Amygdala (tissue), 56 donors: Measurements from ENCODE around the gene FPR3.
A peak's percentile ranks its signal among the peaks of the same experiment; 100 is the strongest.

Source experiments
- DNase-seq, 56 donors: peaks; one replicate each; lab custom pipeline; 2025; lab: John Stamatoyannopoulos, UW

The FPR3 gene

GRCh38 chr19:51781999-51782398 is 13.0 kb upstream of the FPR3 start:
- no peak for DNase-seq

DNA sequence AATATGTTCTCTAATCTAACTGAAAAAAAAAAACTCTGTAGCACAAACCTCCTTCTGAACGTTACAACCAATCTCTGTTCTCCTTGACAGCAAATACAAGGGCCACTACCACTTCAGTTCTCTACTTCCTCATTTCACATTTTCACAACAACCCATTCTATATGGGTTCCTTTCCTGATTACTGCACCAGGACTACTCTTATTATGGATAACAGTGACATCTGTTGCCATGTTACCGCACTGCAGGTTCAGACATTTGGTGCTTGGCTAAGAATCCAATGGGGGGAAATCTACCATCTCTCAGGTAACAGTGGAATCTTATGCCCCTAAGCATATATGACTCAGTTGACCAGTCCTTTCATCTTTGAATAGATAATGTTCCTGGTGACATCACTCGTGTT is 11.6 kb upstream of the FPR3 start:
- no peak for DNase-seq

GRCh38 chr19:51784109-51784785 is 10.7 kb upstream of the FPR3 start:
- DNase-seq, result no peak

DNA sequence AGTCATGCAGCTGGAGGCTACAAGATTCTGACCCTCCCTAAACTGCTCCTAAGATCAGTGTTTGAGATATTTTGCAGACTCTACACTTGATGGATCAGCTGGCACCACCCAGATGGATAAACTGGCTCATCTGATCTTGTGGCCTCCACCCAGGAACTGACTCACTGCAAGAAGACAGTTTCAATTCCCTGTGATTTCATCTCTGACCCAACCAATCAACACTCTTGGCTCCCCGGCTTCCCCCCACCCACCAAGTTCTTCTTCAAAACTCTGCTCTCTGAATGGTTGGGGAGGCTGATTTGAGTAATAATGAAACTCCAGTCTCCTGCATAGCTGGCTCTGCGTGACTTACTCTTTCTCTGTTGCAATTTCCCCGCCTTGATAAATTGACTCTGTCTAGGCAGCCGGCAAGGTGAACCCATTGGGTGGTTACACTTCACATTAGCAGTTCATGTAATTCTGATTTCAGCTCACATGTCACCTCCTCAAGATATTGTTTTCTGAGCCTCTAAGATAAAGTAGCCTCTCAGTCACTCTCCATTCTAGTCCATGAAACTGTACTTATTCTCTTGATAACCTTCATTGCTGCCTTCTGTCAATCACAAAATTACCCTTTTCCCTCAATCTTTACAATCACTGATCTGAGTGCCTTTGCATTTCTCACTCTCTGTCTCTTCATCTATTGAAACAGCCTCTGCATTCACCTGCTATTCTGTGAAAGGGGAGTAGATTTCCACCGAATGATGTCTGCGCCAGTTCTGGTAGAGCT is 9.9 kb upstream of the FPR3 start:
- DNase-seq, result peak in 17 of 56 donors; percentile 1 to 57 (median 5)

GRCh38 chr19:51786646-51787494 is 8.1 kb upstream of the FPR3 start:
- DNase-seq, result peak in 1 of 56 donors; percentile 8

GRCh38 chr19:51788029-51788428 is 6.9 kb upstream of the FPR3 start:
- DNase-seq, result no peak

DNA sequence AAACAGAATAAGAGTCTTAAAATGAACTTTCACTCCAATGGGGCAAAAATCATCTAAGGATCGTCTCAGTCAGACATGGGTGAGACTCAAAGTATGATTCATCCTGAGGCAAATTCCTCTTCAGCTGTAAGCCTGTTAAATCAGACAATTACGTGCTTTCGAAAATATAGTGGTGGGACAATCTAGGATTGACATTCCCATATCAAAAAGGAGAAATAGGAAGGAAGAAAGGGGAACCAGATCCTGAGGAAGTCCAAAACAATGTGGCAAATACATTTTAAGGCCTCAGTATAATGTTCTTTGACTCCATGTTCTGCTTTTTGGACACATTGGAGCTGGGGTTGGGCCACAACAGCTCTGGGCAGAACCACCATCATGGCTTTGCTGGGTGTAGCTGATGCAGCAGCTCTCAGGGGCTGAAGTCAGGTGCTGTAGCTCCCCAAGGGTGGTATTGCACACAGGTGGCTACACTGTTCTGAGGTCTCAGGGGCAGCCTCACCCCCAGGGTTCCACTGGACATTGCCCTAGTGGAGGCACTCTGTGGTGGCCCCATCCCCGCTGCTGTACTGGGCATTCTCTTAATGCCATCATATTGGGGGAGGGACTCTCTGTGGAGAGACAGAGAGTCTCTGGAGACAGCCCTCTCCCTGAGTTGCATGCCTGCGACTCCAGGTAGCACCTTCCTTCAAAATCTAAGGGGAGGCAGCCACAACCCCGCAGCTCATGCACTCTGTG is 5.7 kb upstream of the FPR3 start:
- DNase-seq, result no peak

DNA sequence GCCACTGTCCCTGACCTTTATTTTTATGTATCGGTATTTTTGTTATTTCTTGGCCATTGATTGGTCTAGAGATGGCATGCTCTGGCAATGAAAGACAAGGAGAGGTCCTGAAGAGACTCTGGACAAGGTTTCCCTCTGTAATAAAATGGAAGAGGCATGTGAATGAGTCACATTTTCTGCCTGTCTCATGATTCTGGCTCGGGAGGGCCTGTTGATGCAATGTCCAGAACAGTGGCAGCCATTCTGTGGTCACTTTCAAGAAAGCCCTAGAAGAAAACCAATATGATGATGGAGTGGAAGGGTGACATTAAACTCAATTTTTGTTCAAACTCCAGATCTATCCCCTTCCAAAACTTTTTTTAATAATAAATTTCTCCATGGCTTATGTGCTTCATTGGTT is 2.0 kb upstream of the FPR3 start:
- DNase-seq, result no peak

GRCh38 chr19:51793994-51794393 is 963 bp upstream of the FPR3 start:
- DNase-seq, result no peak

- peak in 1 of 56 donors; percentile 17 for DNase-seq
These were observed 1.3 kb downstream of the FPR3 start for GRCh38 chr19:51796195-51796679.

- DNase-seq, result no peak
These were observed 2.5 kb downstream of the FPR3 start for GRCh38 chr19:51797480-51797879.

- no peak for DNase-seq
These were observed 3.1 kb downstream of the FPR3 start for GRCh38 chr19:51798062-51798461.

GRCh38 chr19:51799034-51799773 is 4.2 kb downstream of the FPR3 start:
- DNase-seq, result peak in 46 of 56 donors; percentile 2 to 76 (median 44)

GRCh38 chr19:51799774-51800472 is 5.0 kb downstream of the FPR3 start:
- no peak for DNase-seq

GRCh38 chr19:51800473-51801244 is 5.7 kb downstream of the FPR3 start:
- no peak for DNase-seq

- DNase-seq, result no peak
These were observed 7.8 kb downstream of the FPR3 start for GRCh38 chr19:51802775-51803174.

DNA sequence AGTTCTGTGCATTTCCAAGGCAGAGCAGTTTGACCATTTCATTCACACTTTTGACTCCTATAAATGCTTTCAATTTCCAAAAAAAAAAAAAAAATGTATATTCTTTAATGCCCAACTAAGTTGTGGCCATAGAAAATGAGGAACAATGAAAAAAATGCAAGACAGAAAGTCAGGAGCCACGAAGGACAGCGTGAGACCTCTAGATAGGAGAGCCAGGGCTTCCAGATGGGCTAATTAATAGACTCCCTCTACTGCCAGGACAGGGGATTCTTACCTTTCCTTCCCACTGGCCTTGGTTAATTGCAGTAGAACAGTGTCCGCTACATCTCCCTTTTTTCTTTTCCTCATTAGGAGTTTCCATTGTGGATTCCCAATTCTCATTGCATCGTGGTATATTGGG is 8.6 kb downstream of the FPR3 start:
- DNase-seq, result no peak

GRCh38 chr19:51803967-51804366 is 9.0 kb downstream of the FPR3 start:
- DNase-seq, result no peak
